H1 (cell line): ENCODE results near the gene CCER1. TPM values are rescaled to one million over a fixed set of nuclear protein-coding genes. Genes with fewer than 3 reads are reported as not detected.

Experiments
- CTCF ChIA-PET: fragments of 300-600 bp; sonication (Branson Sonifier 250); formaldehyde crosslinking; loops from one replicate; lab custom pipeline; 2021; ENCODE audit not compliant: partially characterized antibody; lab: Charles Lee
- POLR2A ChIA-PET: fragments of 300-600 bp; sonication (Branson Sonifier 250); formaldehyde crosslinking; loops from one replicate; lab custom pipeline; 2021; ENCODE audit warnings: inconsistent platforms; ENCODE audit not compliant: partially characterized antibody; lab: Charles Lee
- DNase-seq, 2 experiments: peaks; one replicate each; pipeline versions ENCODE4 v3.0.0 to v3.0.0-alpha.2; 2010 to 2022; ENCODE audit warnings: low spot score in 2 of 2, low read depth in 1 of 2, mixed read lengths in 1 of 2
- FAIRE-seq: peaks from 2 replicates; lab custom pipeline; 2011; peaks lifted over from hg19 to GRCh38; lab: Jason Lieb, UNC
- H2AFZ ChIP-seq: 2 replicates; pipeline ENCODE4 v1.8.1; 2012; ENCODE audit warnings: low read length, inconsistent platforms
- H2AK5ac ChIP-seq: 2 replicates; pipeline ENCODE4 v1.6.1; 2013; ENCODE audit warnings: low read depth, low read length
- H2BK120ac ChIP-seq: replicated peaks from 2 replicates; pipeline ENCODE3; 2013; ENCODE audit warnings: low read depth, low read length, inconsistent platforms
- H2BK12ac ChIP-seq: 2 replicates; pipeline ENCODE4 v1.6.1; 2013; ENCODE audit warnings: low read depth, low read length
- H2BK15ac ChIP-seq: 2 replicates; pipeline ENCODE4 v1.6.1; 2013; ENCODE audit warnings: low read length
- H2BK20ac ChIP-seq: 2 replicates; pipeline ENCODE4 v1.6.1; 2013; ENCODE audit warnings: low read length
- H2BK5ac ChIP-seq: 2 replicates; pipeline ENCODE4 v1.6.1; 2013; ENCODE audit warnings: low read depth, low read length
- H3K14ac ChIP-seq: 2 replicates; pipeline ENCODE4 v1.6.1; 2013; ENCODE audit warnings: inconsistent platforms; ENCODE audit not compliant: insufficient read length
- H3K18ac ChIP-seq: 2 replicates; pipeline ENCODE4 v1.6.1; 2013; ENCODE audit warnings: low read length; ENCODE audit errors: extremely low read depth
- H3K23ac ChIP-seq: 2 replicates; pipeline ENCODE4 v1.6.1; 2013; ENCODE audit warnings: inconsistent platforms; ENCODE audit not compliant: insufficient read length
- H3K23me2 ChIP-seq: 2 replicates; pipeline ENCODE4 v1.6.1; 2013; ENCODE audit warnings: low read depth, low read length
- H3K27ac ChIP-seq: 2 replicates; pipeline ENCODE4 v1.6.1; 2011; ENCODE audit warnings: low read depth, low read length, inconsistent platforms
- H3K27me3 ChIP-seq, 4 experiments: replicated peaks in 1 of 4; 1 replicate in 1 of 4; 2 replicates in 3 of 4; pipeline versions ENCODE4 v1.6.1 to v1.8.1; 2011 to 2013; ENCODE audit warnings: low read length in 3 of 4, mild to moderate bottlenecking in 3 of 4, inconsistent platforms in 2 of 4, mixed read lengths in 2 of 4, moderate library complexity in 1 of 4; ENCODE audit not compliant: control insufficient read depth in 3 of 4, insufficient read depth in 3 of 4; ENCODE audit errors: extremely low read depth in 1 of 4
- H3K36me3 ChIP-seq, 4 experiments: 2 replicates each; pipeline versions ENCODE4 v1.6.1 to v1.8.1; 2011 to 2013; ENCODE audit warnings: mild to moderate bottlenecking in 4 of 4, low read length in 3 of 4, moderate library complexity in 2 of 4, control low read depth in 1 of 4, inconsistent platforms in 1 of 4; ENCODE audit not compliant: insufficient read depth in 4 of 4, control insufficient read depth in 2 of 4
- H3K4ac ChIP-seq: replicated peaks from 2 replicates; pipeline ENCODE3; 2013; ENCODE audit warnings: low read length, low read depth, mixed read lengths, inconsistent platforms; ENCODE audit not compliant: insufficient read length
- H3K4me1 ChIP-seq, 4 experiments: replicated peaks in 1 of 4; 1 replicate in 1 of 4; 2 replicates in 3 of 4; pipeline versions ENCODE4 v1.6.1 to v1.8.1; 2011 to 2013; ENCODE audit warnings: low read length in 3 of 4, inconsistent platforms in 2 of 4, mixed read lengths in 1 of 4; ENCODE audit not compliant: insufficient read depth in 4 of 4, control insufficient read depth in 3 of 4
- H3K4me2 ChIP-seq, 2 experiments: 2 replicates each; pipeline versions ENCODE4 v1.6.1 to v1.8.1; 2011 to 2013; ENCODE audit warnings: low read depth in 2 of 2, low read length in 2 of 2, control low read depth in 1 of 2, inconsistent platforms in 1 of 2, mild to moderate bottlenecking in 1 of 2; ENCODE audit not compliant: insufficient read depth in 1 of 2
- H3K4me3 ChIP-seq, 4 experiments: fragments of 200-600, 300-600 bp in 1 of 4; sonication (generic), shearing (Covaris generic), sonication (Bioruptor Twin) in 1 of 4; 2 replicates each; pipeline versions ENCODE4 v1.5.1 to v1.8.1; 2011 to 2016; ENCODE audit warnings: low read length in 4 of 4, low read depth in 3 of 4, control low read depth in 2 of 4, inconsistent platforms in 2 of 4, mild to moderate bottlenecking in 2 of 4, mixed read lengths in 1 of 4, moderate library complexity in 1 of 4; ENCODE audit not compliant: insufficient read depth in 2 of 4; ENCODE audit errors: extremely low read depth in 1 of 4
- H3K56ac ChIP-seq: replicated peaks from 2 replicates; pipeline ENCODE3; 2013; ENCODE audit warnings: low read depth, mild to moderate bottlenecking, mixed read lengths, low read length, inconsistent platforms; ENCODE audit not compliant: insufficient read length
- H3K79me1 ChIP-seq: 2 replicates; pipeline ENCODE4 v1.6.1; 2013; ENCODE audit warnings: low read depth, low read length, control low read depth
- H3K79me2 ChIP-seq, 2 experiments: 2 replicates each; pipeline versions ENCODE4 v1.6.1 to v1.8.1; 2012 to 2013; ENCODE audit warnings: low read length in 2 of 2, mild to moderate bottlenecking in 2 of 2, inconsistent platforms in 1 of 2; ENCODE audit not compliant: insufficient read depth in 2 of 2, control insufficient read depth in 1 of 2
- H3K9ac ChIP-seq, 4 experiments: replicated peaks in 1 of 4; 1 replicate in 1 of 4; 2 replicates in 3 of 4; pipeline versions ENCODE4 v1.6.1 to v1.8.1; 2011 to 2013; ENCODE audit warnings: low read depth in 3 of 4, low read length in 3 of 4, control low read depth in 2 of 4, mild to moderate bottlenecking in 2 of 4, moderate library complexity in 2 of 4, inconsistent platforms in 1 of 4; ENCODE audit errors: extremely low read depth in 1 of 4
- H3K9me3 ChIP-seq, 2 experiments: 2 replicates each; pipeline versions ENCODE4 v1.6.1 to v1.8.1; 2012 to 2013; ENCODE audit warnings: mild to moderate bottlenecking in 2 of 2, moderate library complexity in 2 of 2, control low read depth in 1 of 2, inconsistent platforms in 1 of 2, low read depth in 1 of 2, low read length in 1 of 2, mixed read lengths in 1 of 2; ENCODE audit not compliant: insufficient read depth in 2 of 2
- H4K20me1 ChIP-seq, 2 experiments: replicated peaks in 1 of 2; 2 replicates each; pipeline versions ENCODE3 to v1.8.1; 2011 to 2013; ENCODE audit warnings: inconsistent platforms in 2 of 2, low read length in 2 of 2, mild to moderate bottlenecking in 1 of 2; ENCODE audit not compliant: insufficient read depth in 2 of 2, control insufficient read depth in 1 of 2
- H4K5ac ChIP-seq: 2 replicates; pipeline ENCODE4 v1.6.1; 2013; ENCODE audit warnings: low read length, low read depth, mixed read lengths, inconsistent platforms; ENCODE audit not compliant: insufficient read length
- H4K8ac ChIP-seq: 2 replicates; pipeline ENCODE4 v1.8.0; 2013; ENCODE audit warnings: mild to moderate bottlenecking, moderate library complexity, low read length, inconsistent platforms; ENCODE audit not compliant: insufficient read depth; ENCODE audit errors: extremely low read depth
- H4K91ac ChIP-seq: replicated peaks from 2 replicates; pipeline ENCODE3; 2013; ENCODE audit warnings: low read length, mixed read lengths, inconsistent platforms; ENCODE audit not compliant: insufficient read length
- BACH1 ChIP-seq: IDR thresholded peaks from 2 replicates; pipeline ENCODE4 v1.6.1; 2012; ENCODE audit warnings: low read length, improper control_type of control experiment
- CHD1 ChIP-seq: IDR thresholded peaks from 2 replicates; pipeline ENCODE4 v1.6.1; 2012; ENCODE audit warnings: low read depth, low read length, improper control_type of control experiment
- CTBP2 ChIP-seq: IDR thresholded peaks from 2 replicates; pipeline ENCODE4 v1.7.0; 2011; ENCODE audit warnings: borderline replicate concordance, mild to moderate bottlenecking, moderate library complexity, mixed read lengths, low read length; ENCODE audit not compliant: insufficient read depth, insufficient read length
- EP300 ChIP-seq, 2 experiments: IDR thresholded peaks; 1 replicate in 1 of 2; 2 replicates in 1 of 2; pipeline ENCODE4 v1.6.1; 2011 to 2012; ENCODE audit warnings: low read depth in 2 of 2, low read length in 2 of 2, mild to moderate bottlenecking in 2 of 2, borderline replicate concordance in 1 of 2, inconsistent platforms in 1 of 2, moderate library complexity in 1 of 2
- FOSL1 ChIP-seq: IDR thresholded peaks from 2 replicates; pipeline ENCODE4 v1.6.1; 2011; ENCODE audit warnings: mild to moderate bottlenecking, low read depth, low read length, moderate library complexity; ENCODE audit not compliant: insufficient read depth
- GTF2F1 ChIP-seq: IDR thresholded peaks from 2 replicates; pipeline ENCODE4 v1.6.1; 2012; ENCODE audit warnings: low read depth, low read length, improper control_type of control experiment, borderline replicate concordance
- KDM4A ChIP-seq: IDR thresholded peaks from one replicate; pipeline ENCODE4 v1.7.1; 2012; ENCODE audit warnings: low read depth, mild to moderate bottlenecking, moderate library complexity, low read length, inconsistent platforms; ENCODE audit not compliant: severe bottlenecking
- RFX5 ChIP-seq: IDR thresholded peaks from 2 replicates; pipeline ENCODE4 v1.6.1; 2011; ENCODE audit warnings: low read depth, low read length, improper control_type of control experiment, borderline replicate concordance
- SP2 ChIP-seq: IDR thresholded peaks from 2 replicates; pipeline ENCODE4 v1.6.1; 2012; ENCODE audit warnings: mild to moderate bottlenecking, low read length, inconsistent platforms
- WGBS, 2 experiments: shearing (Covaris generic) in 1 of 2; methylation state at CpG; one replicate each; pipeline versions ENCODE4 v1.1.6 to v1.1.7; 2013 to 2015; ENCODE audit warnings: low lambda C conversion rate in 2 of 2, mixed read lengths in 2 of 2, inconsistent platforms in 1 of 2, low coverage in 1 of 2, missing lambda C conversion rate in 1 of 2; ENCODE audit not compliant: insufficient replicate concordance in 2 of 2, insufficient coverage in 1 of 2, insufficient read length in 1 of 2; ENCODE audit errors: extremely low coverage in 1 of 2, missing lambda C conversion rate in 1 of 2; 5-methylcytosine and 5-hydroxymethylcytosine counted together
- polyA plus RNA-seq, 7 experiments: library from polyadenylated mRNA; depleted of rRNA in 3 of 7; stranded (reverse) in 5 of 7; unstranded in 2 of 7; fragments of >200 nt in 5 of 7; fragments of 200-250 nt in 2 of 7; gene quantifications; 1 replicate in 5 of 7; 2 replicates in 1 of 7; 4 replicates in 1 of 7; pipeline versions ENCODE4 v1.2.1 to v1.2.3, GENCODE V29; 2011 to 2013; ENCODE audit warnings: missing spikeins in 2 of 7, mixed read lengths in 2 of 7
- total RNA-seq: library from RNA; stranded (reverse); fragmentation: NEBNext Ultra II Directional; extraction: Animal tissue kit (Norgen Biotek cat#: 25700); gene quantifications from 2 replicates; pipeline ENCODE4 v1.2.1, GENCODE V29; 2021
- TF ChIP-seq, protein P1 (sequence below): IDR thresholded peaks from 2 replicates; pipeline ENCODE4 v1.6.1; 2011; ENCODE audit warnings: low read length, improper control_type of control experiment
- TF ChIP-seq, protein P2 (sequence below): IDR thresholded peaks from 2 replicates; pipeline ENCODE4 v1.6.1; 2012; ENCODE audit warnings: low read length, inconsistent platforms

The CCER1 gene
- total and polyA plus RNA-seq, 2 of the 8 experiments (the other 6 are each of a cell fraction or from before 2014, with no cell fraction given), result not detected

DNA sequence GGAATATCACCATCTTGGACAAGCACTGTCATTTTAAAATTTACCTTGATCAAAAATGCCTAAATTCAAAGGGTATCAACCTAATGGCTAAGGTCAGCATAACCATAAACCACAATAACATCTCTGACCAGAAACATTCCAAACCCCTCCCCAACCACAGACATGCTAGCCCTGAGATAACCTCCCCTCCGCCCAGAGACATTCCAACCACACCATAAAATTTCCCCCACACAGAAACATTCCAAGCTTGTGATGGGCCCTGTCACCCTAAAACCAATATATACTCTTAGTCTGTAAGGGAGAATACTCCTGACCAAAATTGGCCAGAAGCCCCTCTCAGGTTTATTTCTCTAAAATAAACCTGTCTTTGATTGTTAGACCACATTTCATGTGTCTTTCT lies 32.1 kb upstream of the CCER1 start:
- DNase-seq (no peak), FAIRE-seq (no peak)
- no peak overlapping the region for H2BK5ac ChIP-seq
- POLR2A ChIA-PET, result no interaction called here
- H3K79me1 ChIP-seq, result no peaks in the 10 kb centered on the region
- H2AK5ac ChIP-seq, result no peak overlapping the region
- H3K4ac ChIP-seq, result no peak overlapping the region
- H3K23me2 ChIP-seq, result no peaks in the 10 kb centered on the region
- no peak overlapping the region for H2BK12ac ChIP-seq
- H3K4me3 ChIP-seq, result no peak overlapping the region
- no peak overlapping the region for H3K27ac ChIP-seq
- H4K5ac ChIP-seq, result no peak overlapping the region
- no peak overlapping the region for H3K18ac ChIP-seq
- H4K20me1 ChIP-seq, result no peaks in the 10 kb centered on the region
- no peaks in the 10 kb centered on the region for H3K36me3 ChIP-seq
- H4K91ac ChIP-seq, result no peak overlapping the region
- H3K27me3 ChIP-seq, result peaks cover 9 to 30% (median 20%) of the 10 kb centered on the region in 4 experiments; a peak in 6 of 7 replicates
- no peak overlapping the region for H3K23ac ChIP-seq
- no peak overlapping the region for H2BK120ac ChIP-seq
- H2BK20ac ChIP-seq, result no peak overlapping the region
- 74% methylated on average over 1 of the region's 1 CpG; no CpG with 5 or more reads in 1 of the 2 experiments for WGBS, 2 experiments
- CTCF ChIA-PET, result interaction anchor here (0.8 to 4.3 kb wide), 12 partner anchors 12 to 368 kb away, joined by 3 to 29 read pairs (median 3); partner anchors contain the start of gene LUM
- no peak overlapping the region for H2AFZ ChIP-seq
- H3K56ac ChIP-seq, result no peak overlapping the region
- no peak overlapping the region for H3K4me2 ChIP-seq
- no peaks in the 10 kb centered on the region for H3K79me2 ChIP-seq
- H4K8ac ChIP-seq, result no peak overlapping the region
- H3K9me3 ChIP-seq, result peaks cover 7 to 14% of the 10 kb centered on the region in 2 experiments
- no peak overlapping the region for H3K14ac ChIP-seq
- H2BK15ac ChIP-seq, result no peak overlapping the region
- H3K9ac ChIP-seq, result no peak overlapping the region
- peaks cover 0 to 14% (median 2%) of the 10 kb centered on the region in 4 experiments; a peak in 2 of 7 replicates for H3K4me1 ChIP-seq
- TF ChIP-seq SP2, result no peak
- no peak for TF ChIP-seq EP300 (IDR thresholded peaks at IDR 0.05; ENCODE audit: borderline replicate concordance in 1 of 2, low read depth in 2 of 2, low read length in 2 of 2)
- TF ChIP-seq, protein P1, sequence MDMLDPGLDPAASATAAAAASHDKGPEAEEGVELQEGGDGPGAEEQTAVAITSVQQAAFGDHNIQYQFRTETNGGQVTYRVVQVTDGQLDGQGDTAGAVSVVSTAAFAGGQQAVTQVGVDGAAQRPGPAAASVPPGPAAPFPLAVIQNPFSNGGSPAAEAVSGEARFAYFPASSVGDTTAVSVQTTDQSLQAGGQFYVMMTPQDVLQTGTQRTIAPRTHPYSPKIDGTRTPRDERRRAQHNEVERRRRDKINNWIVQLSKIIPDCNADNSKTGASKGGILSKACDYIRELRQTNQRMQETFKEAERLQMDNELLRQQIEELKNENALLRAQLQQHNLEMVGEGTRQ, result no peak
- TF ChIP-seq CHD1, result no peak
- no peak for TF ChIP-seq RFX5
- no peak for TF ChIP-seq BACH1
- TF ChIP-seq CTBP2, result no peak
- TF ChIP-seq GTF2F1, result no peak
- TF ChIP-seq, protein P2, sequence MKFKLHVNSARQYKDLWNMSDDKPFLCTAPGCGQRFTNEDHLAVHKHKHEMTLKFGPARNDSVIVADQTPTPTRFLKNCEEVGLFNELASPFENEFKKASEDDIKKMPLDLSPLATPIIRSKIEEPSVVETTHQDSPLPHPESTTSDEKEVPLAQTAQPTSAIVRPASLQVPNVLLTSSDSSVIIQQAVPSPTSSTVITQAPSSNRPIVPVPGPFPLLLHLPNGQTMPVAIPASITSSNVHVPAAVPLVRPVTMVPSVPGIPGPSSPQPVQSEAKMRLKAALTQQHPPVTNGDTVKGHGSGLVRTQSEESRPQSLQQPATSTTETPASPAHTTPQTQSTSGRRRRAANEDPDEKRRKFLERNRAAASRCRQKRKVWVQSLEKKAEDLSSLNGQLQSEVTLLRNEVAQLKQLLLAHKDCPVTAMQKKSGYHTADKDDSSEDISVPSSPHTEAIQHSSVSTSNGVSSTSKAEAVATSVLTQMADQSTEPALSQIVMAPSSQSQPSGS, result no peak
- no peak for TF ChIP-seq FOSL1
- TF ChIP-seq KDM4A, result no peak
